Uterus (tissue), 2 donors: ENCODE results near the gene TMCO4.

Source experiments
- POLR2A ChIP-seq, 2 donors: fragments of 450-650 bp; IDR thresholded peaks; one replicate each; pipeline ENCODE4 v1.6.1; 2016; ENCODE audit warnings: antibody characterized with exemption in 2 of 2, mild to moderate bottlenecking in 1 of 2, moderate library complexity in 1 of 2
- TF ChIP-seq, protein P1 (sequence below), 4 experiments: fragments of 200-600 bp in 2 of 4; fragments of 450-650 bp in 2 of 4; sonication (generic) in 2 of 4; IDR thresholded peaks; one replicate each; pipeline ENCODE4 v1.5.1; 2016 to 2019; ENCODE audit warnings: antibody characterized with exemption in 4 of 4, mild to moderate bottlenecking in 2 of 4, moderate library complexity in 1 of 4

DNA sequence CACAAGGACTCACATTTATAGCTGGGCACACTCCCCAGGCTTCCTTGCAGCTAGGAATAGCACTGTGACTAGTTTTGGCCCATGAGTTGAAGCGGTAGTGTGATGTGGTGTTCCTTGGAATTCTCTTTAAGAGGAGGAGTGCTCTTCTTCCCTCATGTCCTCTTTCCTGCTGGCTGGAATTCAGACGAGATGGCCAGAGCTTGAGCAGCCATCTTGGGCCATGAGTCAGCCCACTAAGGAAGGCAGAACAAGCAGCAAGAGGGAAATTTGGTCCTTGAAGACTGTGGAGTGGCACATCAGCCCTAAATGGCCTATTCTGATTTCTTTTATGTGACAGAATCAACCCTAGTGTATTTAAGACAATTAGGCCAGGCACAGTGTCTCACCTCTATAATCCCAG is 115.0 kb downstream of the TMCO4 start:
- TF ChIP-seq, protein P1, sequence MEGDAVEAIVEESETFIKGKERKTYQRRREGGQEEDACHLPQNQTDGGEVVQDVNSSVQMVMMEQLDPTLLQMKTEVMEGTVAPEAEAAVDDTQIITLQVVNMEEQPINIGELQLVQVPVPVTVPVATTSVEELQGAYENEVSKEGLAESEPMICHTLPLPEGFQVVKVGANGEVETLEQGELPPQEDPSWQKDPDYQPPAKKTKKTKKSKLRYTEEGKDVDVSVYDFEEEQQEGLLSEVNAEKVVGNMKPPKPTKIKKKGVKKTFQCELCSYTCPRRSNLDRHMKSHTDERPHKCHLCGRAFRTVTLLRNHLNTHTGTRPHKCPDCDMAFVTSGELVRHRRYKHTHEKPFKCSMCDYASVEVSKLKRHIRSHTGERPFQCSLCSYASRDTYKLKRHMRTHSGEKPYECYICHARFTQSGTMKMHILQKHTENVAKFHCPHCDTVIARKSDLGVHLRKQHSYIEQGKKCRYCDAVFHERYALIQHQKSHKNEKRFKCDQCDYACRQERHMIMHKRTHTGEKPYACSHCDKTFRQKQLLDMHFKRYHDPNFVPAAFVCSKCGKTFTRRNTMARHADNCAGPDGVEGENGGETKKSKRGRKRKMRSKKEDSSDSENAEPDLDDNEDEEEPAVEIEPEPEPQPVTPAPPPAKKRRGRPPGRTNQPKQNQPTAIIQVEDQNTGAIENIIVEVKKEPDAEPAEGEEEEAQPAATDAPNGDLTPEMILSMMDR (IDR thresholded peaks at IDR 0.05) = no peak
- no peak for TF ChIP-seq POLR2A (IDR thresholded peaks at IDR 0.05)
